ENCODE data around the gene PLAC1.

- no peak for TF ChIP-seq CTCF (conservative IDR thresholded peaks at IDR 0.05; ENCODE audit: low read depth, low read length)
- no peak for TF ChIP-seq EZH2phosphoT487 (IDR thresholded peaks at IDR 0.05; ENCODE audit: borderline replicate concordance, low read length)
- no peak for TF ChIP-seq EZH2 (IDR thresholded peaks at IDR 0.05; ENCODE audit: low read length, unreplicated experiment)
Measured at GRCh38 chrX:134632355-134632754, 25.9 kb downstream of the PLAC1 start.
